Measurements from ENCODE around the gene DENND1A. TPM values are rescaled to one million over a fixed set of nuclear protein-coding genes. Genes with fewer than 3 reads are reported as not detected.

Gene DENND1A
- total RNA-seq, 1 donor from 2014 or later: 18.5 TPM

GRCh38 chr9:123697686-123698085 lies 232.2 kb downstream of the DENND1A start:
- DNase-seq (ENCODE audit: low spot score): no peak
- no peak overlapping the region for H3K27ac Mint-ChIP-seq
- no peaks in the 10 kb centered on the region for H3K4me1 Mint-ChIP-seq (ENCODE audit: low read depth)
- no peaks in the 10 kb centered on the region for H3K27me3 Mint-ChIP-seq (ENCODE audit: insufficient read depth)
- intact Hi-C loops (cut with micrococcal nuclease): no loop called here
- no peak overlapping the region for H3K4me3 Mint-ChIP-seq
- peaks cover 17% of the 10 kb centered on the region for H3K9me3 Mint-ChIP-seq
- H3K36me3 Mint-ChIP-seq (ENCODE audit: low read depth): peaks cover 1% of the 10 kb centered on the region

- intact Hi-C loops (cut with micrococcal nuclease): no loop called here
- H3K27me3 Mint-ChIP-seq (ENCODE audit: insufficient read depth): no peaks in the 10 kb centered on the region
- peaks cover 5% of the 10 kb centered on the region for H3K9me3 Mint-ChIP-seq
- H3K4me1 Mint-ChIP-seq (ENCODE audit: low read depth): no peaks in the 10 kb centered on the region
- no peak overlapping the region for H3K27ac Mint-ChIP-seq
- no peak overlapping the region for H3K4me3 Mint-ChIP-seq
- peaks cover 1% of the 10 kb centered on the region for H3K36me3 Mint-ChIP-seq (ENCODE audit: low read depth)
- no peak for DNase-seq (ENCODE audit: low spot score)
Observed at GRCh38 chr9:123696476-123696875, 233.4 kb downstream of the DENND1A start.

- intact Hi-C loops (cut with micrococcal nuclease): no loop called here
- Mint-ChIP-seq H3K27me3 (ENCODE audit: insufficient read depth) (no peaks in the 10 kb centered on the region), H3K4me3 (no peak overlapping the region), H3K9me3 (no peaks in the 10 kb centered on the region), H3K27ac (no peak overlapping the region), H3K4me1 (ENCODE audit: low read depth) (no peaks in the 10 kb centered on the region), H3K36me3 (ENCODE audit: low read depth) (peaks cover 1% of the 10 kb centered on the region)
- DNase-seq (ENCODE audit: low spot score): no peak
Observed at GRCh38 chr9:123695386-123695785, 234.5 kb downstream of the DENND1A start.

GRCh38 chr9:123691765-123692303 lies 238.1 kb downstream of the DENND1A start:
- intact Hi-C loops (cut with micrococcal nuclease): no loop called here
- no peaks in the 10 kb centered on the region for H3K27me3 Mint-ChIP-seq (ENCODE audit: insufficient read depth)
- H3K4me3 Mint-ChIP-seq: no peak overlapping the region
- H3K36me3 Mint-ChIP-seq (ENCODE audit: low read depth): peaks cover 1% of the 10 kb centered on the region
- H3K4me1 Mint-ChIP-seq (ENCODE audit: low read depth): peaks cover 12% of the 10 kb centered on the region
- no peak overlapping the region for H3K27ac Mint-ChIP-seq
- no peaks in the 10 kb centered on the region for H3K9me3 Mint-ChIP-seq
- DNase-seq (ENCODE audit: low spot score): no peak

- intact Hi-C loops (cut with micrococcal nuclease): no loop called here
Observed at GRCh38 chr9:123689701-123690428, 240.1 kb downstream of the DENND1A start.

GRCh38 chr9:123687246-123687751 lies 242.6 kb downstream of the DENND1A start:
- no peaks in the 10 kb centered on the region for H3K9me3 Mint-ChIP-seq
- intact Hi-C loops (cut with micrococcal nuclease): no loop called here

More at GRCh38 chr9:123689701-123690428, 240.1 kb downstream of the DENND1A start:
- H3K4me1 Mint-ChIP-seq (ENCODE audit: low read depth): peaks cover 21% of the 10 kb centered on the region
- H3K4me3 Mint-ChIP-seq: no peak overlapping the region
- H3K9me3 Mint-ChIP-seq: no peaks in the 10 kb centered on the region
- H3K27ac Mint-ChIP-seq: no peak overlapping the region
- H3K36me3 Mint-ChIP-seq (ENCODE audit: low read depth): peaks cover 1% of the 10 kb centered on the region
- no peaks in the 10 kb centered on the region for H3K27me3 Mint-ChIP-seq (ENCODE audit: insufficient read depth)
- no peak for DNase-seq (ENCODE audit: low spot score)

GRCh38 chr9:123686829-123687192 lies 243.1 kb downstream of the DENND1A start:
- Mint-ChIP-seq H3K27ac (no peak overlapping the region), H3K4me3 (no peak overlapping the region), H3K9me3 (no peaks in the 10 kb centered on the region), H3K27me3 (ENCODE audit: insufficient read depth) (no peaks in the 10 kb centered on the region), H3K36me3 (ENCODE audit: low read depth) (no peaks in the 10 kb centered on the region), H3K4me1 (ENCODE audit: low read depth) (peaks cover 31% of the 10 kb centered on the region)
- intact Hi-C loops (cut with micrococcal nuclease): no loop called here
- no peak for DNase-seq (ENCODE audit: low spot score)

More at GRCh38 chr9:123687246-123687751, 242.6 kb downstream of the DENND1A start:
- no peaks in the 10 kb centered on the region for H3K36me3 Mint-ChIP-seq (ENCODE audit: low read depth)
- no peak for DNase-seq (ENCODE audit: low spot score)
- no peaks in the 10 kb centered on the region for H3K27me3 Mint-ChIP-seq (ENCODE audit: insufficient read depth)
- H3K4me3 Mint-ChIP-seq: no peak overlapping the region
- peaks cover 31% of the 10 kb centered on the region for H3K4me1 Mint-ChIP-seq (ENCODE audit: low read depth)
- H3K27ac Mint-ChIP-seq: no peak overlapping the region

- peaks cover 31% of the 10 kb centered on the region for H3K4me1 Mint-ChIP-seq (ENCODE audit: low read depth)
- no peak overlapping the region for H3K4me3 Mint-ChIP-seq
- intact Hi-C loops (cut with micrococcal nuclease): no loop called here
- H3K9me3 Mint-ChIP-seq: no peaks in the 10 kb centered on the region
- H3K27me3 Mint-ChIP-seq (ENCODE audit: insufficient read depth): no peaks in the 10 kb centered on the region
- no peaks in the 10 kb centered on the region for H3K36me3 Mint-ChIP-seq (ENCODE audit: low read depth)
- no peak for DNase-seq (ENCODE audit: low spot score)
- no peak overlapping the region for H3K27ac Mint-ChIP-seq
Observed at GRCh38 chr9:123686131-123686828, 243.6 kb downstream of the DENND1A start.

- Mint-ChIP-seq H3K9me3 (no peaks in the 10 kb centered on the region), H3K4me1 (ENCODE audit: low read depth) (peaks cover 31% of the 10 kb centered on the region), H3K27me3 (ENCODE audit: insufficient read depth) (no peaks in the 10 kb centered on the region), H3K27ac (no peak overlapping the region), H3K36me3 (ENCODE audit: low read depth) (no peaks in the 10 kb centered on the region), H3K4me3 (no peak overlapping the region)
- no peak for DNase-seq (ENCODE audit: low spot score)
- intact Hi-C loops (cut with micrococcal nuclease): no loop called here
Observed at GRCh38 chr9:123685489-123686083, 244.3 kb downstream of the DENND1A start.

- peaks cover 36% of the 10 kb centered on the region for H3K4me1 Mint-ChIP-seq (ENCODE audit: low read depth)
- H3K9me3 Mint-ChIP-seq: no peaks in the 10 kb centered on the region
- intact Hi-C loops (cut with micrococcal nuclease): no loop called here
- H3K27me3 Mint-ChIP-seq (ENCODE audit: insufficient read depth): no peaks in the 10 kb centered on the region
- H3K4me3 Mint-ChIP-seq: no peak overlapping the region
- DNase-seq (ENCODE audit: low spot score): no peak
- no peaks in the 10 kb centered on the region for H3K36me3 Mint-ChIP-seq (ENCODE audit: low read depth)
- H3K27ac Mint-ChIP-seq: no peak overlapping the region
Observed at GRCh38 chr9:123684393-123685149, 245.4 kb downstream of the DENND1A start.

- intact Hi-C loops (cut with micrococcal nuclease): no loop called here
- Mint-ChIP-seq H3K4me1 (ENCODE audit: low read depth) (peaks cover 43% of the 10 kb centered on the region), H3K27ac (no peak overlapping the region), H3K36me3 (ENCODE audit: low read depth) (no peaks in the 10 kb centered on the region), H3K27me3 (ENCODE audit: insufficient read depth) (no peaks in the 10 kb centered on the region), H3K9me3 (no peaks in the 10 kb centered on the region), H3K4me3 (no peak overlapping the region)
- DNase-seq (ENCODE audit: low spot score): no peak
Observed at GRCh38 chr9:123682746-123683145, 247.2 kb downstream of the DENND1A start.

- Mint-ChIP-seq H3K27me3 (ENCODE audit: insufficient read depth) (no peaks in the 10 kb centered on the region), H3K9me3 (no peaks in the 10 kb centered on the region), H3K36me3 (ENCODE audit: low read depth) (no peaks in the 10 kb centered on the region), H3K27ac (no peak overlapping the region), H3K4me3 (no peak overlapping the region), H3K4me1 (ENCODE audit: low read depth) (peaks cover 35% of the 10 kb centered on the region)
- intact Hi-C loops (cut with micrococcal nuclease): no loop called here
- no peak for DNase-seq (ENCODE audit: low spot score)
Observed at GRCh38 chr9:123680352-123680751, 249.6 kb downstream of the DENND1A start.

Data from activated T-helper 1 cell treated with anti-CD3 and anti-CD28 coated beads, Interleukin-12 subunit alpha, Interleukin-12 subunit beta, Interleukin-2, Interleukin-4 antibody, amounts not matched to agents 30 ng/mL and 10 ng/mL and 1 ng/mL, durations not matched to agents 14 hours and 24 hours and 36 hours (primary cell).